Measurements from ENCODE around the gene AQP6. TPM values are rescaled to one million over a fixed set of nuclear protein-coding genes. Genes with fewer than 3 reads are reported as not detected.
A peak's percentile ranks its signal among the peaks of the same experiment; 100 is the strongest.

The AQP6 gene, protein sequence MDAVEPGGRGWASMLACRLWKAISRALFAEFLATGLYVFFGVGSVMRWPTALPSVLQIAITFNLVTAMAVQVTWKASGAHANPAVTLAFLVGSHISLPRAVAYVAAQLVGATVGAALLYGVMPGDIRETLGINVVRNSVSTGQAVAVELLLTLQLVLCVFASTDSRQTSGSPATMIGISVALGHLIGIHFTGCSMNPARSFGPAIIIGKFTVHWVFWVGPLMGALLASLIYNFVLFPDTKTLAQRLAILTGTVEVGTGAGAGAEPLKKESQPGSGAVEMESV
- total RNA-seq = not detected

DNA sequence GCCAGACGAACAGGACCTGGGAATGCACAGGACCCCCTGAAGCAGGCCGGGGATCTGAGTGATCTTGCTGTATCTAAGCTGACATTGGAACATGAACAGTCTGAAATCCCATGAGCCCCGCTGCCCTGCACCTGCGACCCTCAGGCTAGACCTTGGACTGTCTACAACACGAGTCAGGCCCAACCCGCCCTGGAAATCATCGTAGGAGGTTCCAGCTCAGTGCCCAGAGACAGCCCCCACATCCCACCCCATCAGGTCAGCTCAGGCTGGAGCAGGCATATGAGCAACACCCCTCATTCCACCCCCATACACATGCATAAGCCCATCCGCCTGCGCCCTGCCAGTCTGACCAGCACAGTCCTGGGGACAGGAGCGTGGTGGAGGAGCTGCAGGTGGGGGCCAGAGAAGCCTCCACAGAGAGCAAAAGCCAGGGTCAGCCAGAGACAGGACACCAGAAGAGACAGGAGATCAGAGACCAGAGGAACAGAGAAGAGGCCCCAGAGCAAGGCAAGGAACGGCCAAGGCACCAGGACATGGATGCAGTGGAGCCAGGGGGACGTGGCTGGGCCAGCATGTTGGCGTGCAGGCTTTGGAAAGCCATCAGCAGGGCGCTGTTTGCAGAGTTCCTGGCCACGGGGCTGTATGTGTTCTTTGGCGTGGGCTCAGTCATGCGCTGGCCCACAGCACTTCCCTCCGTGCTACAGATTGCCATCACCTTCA lies at the start of gene AQP6:
AQP6 (plus strand) TSS at position 307 of the 720 bp plus-strand sequence; CDS start at position 534, 227 bp downstream.
- Mint-ChIP-seq H3K9me3 (no peaks in the 10 kb centered on the region), H3K27ac (no peak within 1 kb of the TSS), H3K36me3 (no peaks in the 10 kb centered on the region)
- ATAC-seq = no peak
- DNase-seq (ENCODE audit: low spot score in 2 of 2) = no peak

DNA sequence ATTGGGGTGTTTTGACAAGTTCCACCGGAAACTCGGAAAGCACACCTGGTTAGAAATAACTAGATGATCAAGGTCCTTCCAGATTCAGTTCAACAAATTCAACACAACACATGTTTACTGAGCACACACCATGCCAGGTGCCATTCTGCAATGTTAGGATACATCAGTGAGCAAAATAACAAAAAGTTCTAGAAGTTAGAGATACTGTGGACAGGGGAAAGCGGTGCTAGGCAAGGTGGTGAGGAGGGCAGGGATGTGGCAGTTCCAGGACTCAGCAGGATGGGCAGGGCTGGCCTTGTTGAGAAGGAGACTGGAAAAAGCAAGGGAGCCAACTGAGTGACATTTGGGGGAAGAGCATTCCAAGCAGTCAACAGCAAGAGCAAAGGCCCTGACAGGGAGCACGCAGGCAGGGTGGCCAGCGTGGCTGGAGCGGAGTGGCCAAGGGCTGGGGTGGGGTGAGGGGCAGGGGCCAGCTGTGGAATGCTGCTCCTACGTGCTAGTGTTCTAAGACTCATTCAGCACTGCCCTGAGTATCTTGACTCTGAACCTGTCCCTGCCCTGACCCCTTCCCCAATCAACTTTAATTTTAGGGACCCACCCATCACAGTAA lies 49.6 kb upstream of the AQP6 start:
- no peaks in the 10 kb centered on the region for H3K36me3 Mint-ChIP-seq
- no peak for ATAC-seq
- H3K9me3 Mint-ChIP-seq = no peaks in the 10 kb centered on the region
- H3K27ac Mint-ChIP-seq = no peak overlapping the region
- no peak for DNase-seq (ENCODE audit: low spot score in 2 of 2)

DNA sequence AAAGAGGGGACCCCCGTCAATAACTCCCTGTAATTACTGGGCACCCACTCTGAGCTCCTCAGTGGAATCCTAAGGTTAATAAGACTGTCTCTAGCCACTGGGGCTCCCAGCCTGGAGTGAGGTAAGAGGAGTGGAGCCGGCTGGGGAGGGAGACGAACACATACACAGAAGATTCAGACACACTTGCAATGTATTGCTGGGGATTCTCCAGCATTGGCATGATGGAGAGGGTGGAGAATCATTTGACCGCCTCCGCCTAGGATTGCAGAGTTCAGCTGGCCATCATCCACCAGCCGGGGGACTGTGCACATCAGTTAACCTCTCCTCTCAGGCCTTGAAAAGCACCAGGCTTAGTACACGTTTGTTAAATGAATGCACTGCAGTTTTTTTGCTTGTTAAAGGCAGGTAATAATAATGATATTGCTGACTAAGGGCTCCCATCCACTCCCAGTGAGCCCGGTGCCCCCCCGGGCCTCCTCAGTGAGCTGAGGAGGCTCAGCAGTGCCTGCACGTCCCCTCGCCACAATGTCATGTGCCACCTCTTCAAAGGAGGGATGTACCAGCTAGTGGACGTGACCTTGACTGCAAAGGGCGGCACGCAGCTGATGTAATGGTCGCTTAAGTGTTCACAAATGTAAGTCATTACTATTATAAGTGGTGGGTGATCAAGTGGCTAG lies 48.7 kb upstream of the AQP6 start:
- Mint-ChIP-seq H3K36me3 (no peaks in the 10 kb centered on the region), H3K27ac (peak overlapping the region in 1 of 2 donors; percentile 53), H3K9me3 (no peaks in the 10 kb centered on the region)
- DNase-seq (ENCODE audit: low spot score in 2 of 2) (no peak), ATAC-seq (no peak)

DNA sequence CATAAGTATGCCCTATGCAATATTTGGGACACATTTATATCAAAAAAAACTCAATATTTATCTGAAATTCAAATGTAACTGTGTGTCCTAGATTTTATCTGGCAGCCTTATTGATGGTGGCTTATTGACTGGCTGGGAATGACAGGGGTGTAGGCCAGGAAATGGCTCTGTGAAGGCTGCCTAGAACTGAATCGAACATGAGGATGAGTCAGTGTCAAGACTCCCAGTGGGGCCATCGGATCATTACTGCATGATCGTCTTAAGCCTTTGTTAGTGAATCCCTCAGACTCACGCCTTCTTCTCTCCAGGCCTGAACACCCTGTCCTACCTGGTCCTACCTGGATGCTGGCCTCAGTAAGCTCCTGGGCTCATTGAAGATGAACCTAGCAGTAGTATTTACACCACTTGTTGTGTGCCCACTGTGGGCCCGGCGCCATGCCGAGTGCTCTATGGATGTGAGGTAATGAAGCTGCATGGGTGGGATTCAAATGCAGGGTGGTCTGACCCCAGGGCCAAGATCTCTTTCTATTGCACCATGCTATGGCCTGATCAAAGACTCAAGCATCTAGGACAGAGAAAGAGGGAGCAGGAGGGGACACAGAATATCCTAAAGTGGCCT lies 48.0 kb upstream of the AQP6 start:
- DNase-seq (ENCODE audit: low spot score in 2 of 2) = no peak
- Mint-ChIP-seq H3K27ac (no peak overlapping the region), H3K36me3 (no peaks in the 10 kb centered on the region), H3K9me3 (no peaks in the 10 kb centered on the region)
- no peak for ATAC-seq

DNA sequence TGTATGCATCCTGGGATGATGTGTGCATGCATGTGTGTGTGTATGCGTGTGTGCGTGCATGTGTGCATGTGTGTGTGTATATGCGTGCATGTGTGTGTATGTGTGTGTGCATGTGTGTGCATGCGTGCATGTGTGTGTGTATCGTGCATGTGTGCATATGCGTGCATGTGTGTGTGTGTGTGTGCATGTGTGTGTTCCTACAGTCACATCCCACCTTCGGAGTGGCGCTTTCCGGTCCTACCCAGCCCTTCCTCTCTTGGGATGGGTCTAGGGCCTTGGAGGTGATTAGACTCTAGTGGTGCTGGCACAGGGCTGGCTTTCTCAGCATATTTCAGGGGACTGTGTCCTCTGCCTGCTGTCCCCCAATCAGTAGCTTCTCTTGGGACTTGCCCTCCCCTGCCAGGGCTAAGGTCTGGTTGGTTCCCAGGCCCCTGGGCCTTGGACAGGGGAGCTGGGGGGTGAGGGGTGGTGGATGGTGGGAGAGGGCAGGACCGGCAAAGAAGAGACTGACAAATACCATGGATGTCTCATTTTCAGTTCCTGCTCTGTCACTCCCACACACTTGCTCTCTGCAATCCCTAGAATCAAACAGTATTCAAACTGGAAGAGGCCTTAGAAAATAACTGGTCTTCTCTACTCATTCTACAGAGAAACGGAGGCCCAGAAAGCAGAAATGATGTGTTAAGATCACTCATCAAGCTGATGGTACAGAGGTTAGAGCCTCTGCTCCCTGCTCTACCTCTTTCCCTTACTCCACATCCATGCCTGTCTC lies 47.1 kb upstream of the AQP6 start:
- H3K27ac Mint-ChIP-seq = no peak overlapping the region
- H3K36me3 Mint-ChIP-seq = no peaks in the 10 kb centered on the region
- no peaks in the 10 kb centered on the region for H3K9me3 Mint-ChIP-seq
- no peak for ATAC-seq
- no peak for DNase-seq (ENCODE audit: low spot score in 2 of 2)

DNA sequence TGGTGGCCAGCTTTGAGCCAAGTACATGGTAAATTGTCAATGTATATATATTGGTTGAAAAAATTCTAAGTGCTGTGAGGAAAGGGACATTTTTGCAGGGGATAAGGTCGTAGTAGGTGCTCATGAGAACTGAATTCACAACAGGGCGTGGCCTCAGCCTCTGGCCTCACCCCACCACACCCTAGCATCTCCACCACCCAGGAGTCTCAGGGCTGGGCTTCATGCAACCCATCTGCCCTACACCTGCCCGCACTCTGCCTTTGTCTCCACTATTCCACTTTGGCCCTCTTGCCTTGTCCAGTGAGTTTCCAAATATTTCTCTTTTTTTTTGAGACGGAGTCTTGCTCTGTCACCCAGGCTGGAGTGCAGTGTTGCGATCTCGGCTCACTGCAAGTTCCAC lies 44.3 kb upstream of the AQP6 start:
- no peak for DNase-seq (ENCODE audit: low spot score in 2 of 2)

DNA sequence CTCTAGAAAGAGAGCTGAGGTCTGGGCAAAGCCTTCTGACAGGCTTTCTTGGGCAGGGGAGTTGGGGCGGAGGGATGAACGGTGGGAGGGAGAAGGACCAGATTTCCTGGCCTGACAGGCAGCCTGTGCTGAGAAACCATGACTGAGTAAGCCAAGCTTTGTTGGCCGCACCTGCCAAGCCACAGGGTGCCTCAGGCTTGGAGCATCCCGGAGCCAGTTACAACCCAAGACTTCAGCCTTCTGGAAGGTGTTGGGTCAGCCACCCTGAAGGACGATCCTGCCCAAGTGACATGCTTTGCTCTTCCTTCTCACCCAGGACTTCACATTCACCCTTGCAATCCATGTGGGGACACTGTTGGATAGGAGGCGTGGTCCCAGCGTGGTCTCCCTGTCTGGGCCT lies 43.2 kb upstream of the AQP6 start:
- Mint-ChIP-seq H3K9me3 (no peaks in the 10 kb centered on the region), H3K36me3 (no peaks in the 10 kb centered on the region), H3K27ac (no peak overlapping the region)
- no peak for DNase-seq (ENCODE audit: low spot score in 2 of 2)
- no peak for ATAC-seq

More for the DNA sequence above, 44.3 kb upstream of the AQP6 start:
- no peaks in the 10 kb centered on the region for H3K36me3 Mint-ChIP-seq
- H3K27ac Mint-ChIP-seq = no peak overlapping the region
- H3K9me3 Mint-ChIP-seq = no peaks in the 10 kb centered on the region
- no peak for ATAC-seq

DNA sequence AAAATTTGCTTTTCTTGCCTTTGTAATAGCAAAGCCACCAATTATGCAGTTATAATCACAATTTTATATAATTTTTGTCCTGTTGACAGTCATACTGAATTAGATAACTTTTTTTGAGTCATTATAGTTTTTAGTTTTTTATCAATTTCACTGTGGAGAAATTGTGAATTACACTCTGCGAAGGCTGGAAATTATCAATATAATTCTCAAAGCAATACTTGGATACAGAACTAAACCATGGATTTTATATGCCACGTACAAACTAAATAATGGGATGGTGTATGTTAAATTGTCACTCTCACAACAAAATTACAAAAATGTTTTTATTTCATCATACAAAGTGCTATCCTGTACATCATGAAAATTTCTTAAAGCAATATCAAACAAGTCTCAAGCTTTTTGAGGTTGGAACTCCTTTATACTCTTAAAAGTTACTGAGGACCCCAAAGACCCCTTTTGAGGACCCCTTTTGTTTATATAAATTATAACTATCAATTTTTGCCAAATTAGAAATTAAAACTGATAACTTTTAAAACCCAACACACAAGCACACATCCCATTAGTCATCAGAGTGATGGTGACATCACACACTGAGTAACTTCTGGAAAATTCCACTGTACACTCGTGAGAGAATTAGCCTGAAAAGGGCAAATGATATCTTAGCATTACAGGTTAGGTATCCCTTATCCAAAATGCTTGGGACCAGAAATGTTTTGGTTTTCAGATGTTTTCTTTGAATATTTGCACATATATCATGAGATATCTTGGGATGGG lies 42.0 kb upstream of the AQP6 start:
- Mint-ChIP-seq H3K9me3 (no peaks in the 10 kb centered on the region), H3K36me3 (no peaks in the 10 kb centered on the region), H3K27ac (no peak overlapping the region)
- DNase-seq (ENCODE audit: low spot score in 2 of 2) (no peak), ATAC-seq (peak; percentile 63 to 64)

DNA sequence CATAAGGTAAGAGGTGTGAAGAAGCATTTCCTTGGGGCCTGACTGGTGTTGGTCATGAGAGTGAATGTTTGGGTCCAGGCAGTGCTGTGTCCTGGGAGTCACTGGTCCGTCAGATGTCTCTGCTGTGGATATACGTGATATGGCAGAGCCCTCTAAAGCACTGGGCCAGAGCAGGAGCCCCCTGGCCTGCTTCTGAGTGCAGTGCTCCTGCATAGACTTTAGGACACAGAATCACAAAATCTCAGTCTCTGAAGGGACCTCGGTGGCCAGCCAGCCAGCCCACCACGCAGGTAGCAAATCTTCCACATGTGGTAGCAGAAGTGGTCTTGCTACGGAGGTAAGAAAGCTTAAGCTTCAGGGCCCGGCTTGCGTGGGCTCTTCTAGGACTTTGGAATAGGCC lies 40.7 kb upstream of the AQP6 start:
- Mint-ChIP-seq H3K36me3 (no peaks in the 10 kb centered on the region), H3K9me3 (no peaks in the 10 kb centered on the region), H3K27ac (no peak overlapping the region)
- no peak for DNase-seq (ENCODE audit: low spot score in 2 of 2)
- ATAC-seq = no peak

DNA sequence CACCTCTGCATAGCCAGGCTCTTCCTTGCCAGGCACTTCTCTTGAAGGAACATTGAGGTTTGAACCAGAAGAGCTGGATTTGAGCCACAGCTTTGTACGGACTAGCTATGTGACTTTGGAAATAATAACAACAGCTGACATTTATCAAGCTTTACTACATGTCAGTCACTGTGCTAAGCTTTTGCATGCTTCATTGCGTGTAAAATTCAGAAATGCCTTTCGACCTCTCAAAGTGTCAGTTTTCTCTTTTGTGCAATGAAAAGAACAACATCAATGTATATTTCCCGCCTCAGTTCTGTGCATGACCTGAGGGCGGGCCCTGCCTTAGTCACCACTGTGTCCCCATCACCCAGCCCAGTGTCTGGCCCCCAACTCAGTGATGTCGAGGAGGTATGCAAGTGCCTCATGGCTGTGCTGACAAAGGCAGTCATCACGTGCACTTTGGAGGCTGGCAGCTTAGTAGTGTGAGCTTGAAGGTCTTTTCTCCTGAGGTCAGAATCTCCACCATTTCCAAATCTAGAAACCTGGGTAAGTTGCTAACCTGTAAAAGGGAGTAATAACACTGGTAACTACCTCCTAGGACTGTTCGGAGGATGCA lies 40.1 kb upstream of the AQP6 start:
- ATAC-seq (no peak), DNase-seq (ENCODE audit: low spot score in 2 of 2) (no peak)
- Mint-ChIP-seq H3K27ac (no peak overlapping the region), H3K9me3 (no peaks in the 10 kb centered on the region), H3K36me3 (no peaks in the 10 kb centered on the region)

DNA sequence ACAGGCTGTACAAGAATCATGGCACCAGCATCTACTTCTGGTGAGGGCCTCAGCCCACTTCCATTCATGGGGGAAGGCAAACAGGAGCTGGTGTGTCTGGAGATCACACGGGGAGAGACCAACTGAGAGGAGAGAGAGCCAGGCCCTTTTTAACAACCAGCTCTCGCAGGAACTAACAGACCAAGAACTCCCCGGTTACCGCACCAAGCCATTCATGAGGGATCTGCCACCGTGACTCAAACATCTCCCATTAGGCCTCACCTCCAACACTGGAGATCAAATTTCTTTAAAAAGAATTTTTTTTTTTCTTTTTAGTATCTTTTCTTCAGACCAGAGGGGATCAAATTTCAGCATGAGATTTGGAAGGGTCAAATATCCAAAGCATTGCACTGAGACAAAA lies 39.0 kb upstream of the AQP6 start:
- H3K36me3 Mint-ChIP-seq = no peaks in the 10 kb centered on the region
- no peak for ATAC-seq
- H3K9me3 Mint-ChIP-seq = no peaks in the 10 kb centered on the region
- no peak overlapping the region for H3K27ac Mint-ChIP-seq
- DNase-seq (ENCODE audit: low spot score in 2 of 2) = no peak

DNA sequence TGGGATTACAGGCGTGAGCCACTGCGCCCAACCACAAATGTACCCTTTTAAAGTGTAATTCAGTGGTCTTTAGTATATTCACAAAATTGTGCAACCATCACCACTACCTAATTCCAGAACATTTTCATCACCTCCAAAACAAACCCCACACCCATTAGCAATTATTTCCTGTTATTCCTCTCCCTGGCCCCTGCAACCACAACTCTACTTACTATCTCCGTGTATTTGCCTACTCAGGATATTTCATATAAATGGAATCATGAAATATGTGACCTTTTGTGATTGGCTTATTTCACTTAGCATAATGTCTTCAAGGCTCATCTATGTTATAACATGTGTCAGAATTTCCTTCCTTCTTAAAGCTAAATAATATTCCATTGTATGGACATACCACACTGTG lies 38.2 kb upstream of the AQP6 start:
- H3K9me3 Mint-ChIP-seq = no peaks in the 10 kb centered on the region
- no peaks in the 10 kb centered on the region for H3K36me3 Mint-ChIP-seq
- no peak for ATAC-seq
- no peak for DNase-seq (ENCODE audit: low spot score in 2 of 2)
- H3K27ac Mint-ChIP-seq = no peak overlapping the region

DNA sequence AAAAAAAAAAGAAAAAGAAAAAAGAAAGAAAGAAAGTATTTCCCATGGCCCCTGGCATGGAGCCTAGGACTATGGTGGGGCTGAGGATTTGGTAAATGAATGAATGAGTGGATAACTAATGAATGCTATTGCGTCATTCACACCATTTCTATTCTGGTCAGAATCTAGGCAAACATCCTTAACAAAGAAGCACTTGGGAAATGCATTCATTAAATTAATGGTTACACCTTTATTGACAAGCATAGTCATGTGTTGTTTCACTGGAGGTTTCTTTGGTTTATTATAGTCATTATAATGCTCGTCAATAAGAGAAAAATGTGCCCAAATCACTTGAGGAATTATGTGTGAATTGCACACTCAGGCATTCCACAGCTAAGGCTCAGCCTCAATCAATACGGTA lies 35.8 kb upstream of the AQP6 start:
- no peak for ATAC-seq
- no peak overlapping the region for H3K27ac Mint-ChIP-seq
- no peaks in the 10 kb centered on the region for H3K36me3 Mint-ChIP-seq
- no peaks in the 10 kb centered on the region for H3K9me3 Mint-ChIP-seq
- no peak for DNase-seq (ENCODE audit: low spot score in 2 of 2)

DNA sequence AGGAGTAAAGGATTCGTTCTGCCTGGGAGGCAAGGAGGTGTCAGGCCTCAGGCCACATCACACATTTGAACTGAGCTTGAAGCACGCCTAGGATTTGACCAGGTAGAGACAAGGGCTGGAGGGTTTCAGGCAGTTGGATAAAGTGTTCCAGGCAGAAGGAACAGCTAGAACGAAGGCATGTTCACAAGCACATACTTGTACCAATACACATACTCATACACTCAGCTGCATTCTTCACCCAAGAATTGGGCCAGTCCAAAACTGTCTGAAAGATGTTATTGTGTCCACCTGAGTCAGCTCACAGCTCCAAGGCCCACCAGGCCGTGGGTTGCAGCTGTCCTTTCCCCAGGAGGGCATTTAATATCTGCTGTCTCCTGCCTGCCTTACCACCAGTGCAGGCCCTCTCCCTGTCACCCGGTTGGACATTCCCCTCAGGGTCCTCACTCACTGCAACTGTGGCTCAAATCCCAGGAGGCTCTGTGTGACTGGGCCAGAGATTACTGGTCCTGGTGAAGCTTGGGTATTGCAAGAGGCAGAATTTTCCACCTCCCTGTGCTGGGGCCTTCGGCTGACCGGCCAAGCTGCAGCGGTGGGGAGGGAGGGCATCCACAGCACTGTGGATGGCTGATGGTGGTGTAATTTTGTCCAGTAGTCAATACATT lies 35.0 kb upstream of the AQP6 start:
- no peak for ATAC-seq
- no peaks in the 10 kb centered on the region for H3K36me3 Mint-ChIP-seq
- peak overlapping the region in 1 of 2 donors; percentile 81 for H3K27ac Mint-ChIP-seq
- no peaks in the 10 kb centered on the region for H3K9me3 Mint-ChIP-seq
- no peak for DNase-seq (ENCODE audit: low spot score in 2 of 2)

DNA sequence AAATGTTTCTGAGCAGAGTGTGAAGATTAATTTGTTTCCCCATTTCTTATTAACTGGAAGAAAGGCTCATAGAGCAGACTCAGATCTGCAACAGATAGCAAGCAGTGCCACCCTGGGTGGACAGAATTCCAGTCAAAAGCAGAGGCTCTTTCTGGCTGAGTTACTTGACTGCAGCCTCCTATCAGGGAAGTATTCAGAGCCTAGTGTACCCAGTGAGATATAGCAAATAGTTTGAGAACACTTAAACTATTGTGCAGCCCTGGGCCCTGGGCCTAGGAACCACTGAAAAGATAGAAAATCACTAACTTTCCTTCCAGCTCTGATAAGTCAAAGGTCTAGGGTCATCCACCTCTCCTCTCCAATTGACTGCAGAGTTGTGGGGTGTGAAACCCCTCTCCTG lies 33.4 kb upstream of the AQP6 start:
- Mint-ChIP-seq H3K36me3 (no peaks in the 10 kb centered on the region), H3K9me3 (no peaks in the 10 kb centered on the region), H3K27ac (no peak overlapping the region)
- ATAC-seq (no peak), DNase-seq (ENCODE audit: low spot score in 2 of 2) (no peak)

Measured in activated naive CD4-positive, alpha-beta T cell treated with anti-CD3 and anti-CD28 coated beads, Interleukin-2, amount 50 U/mL, for 72 hours (primary cell).